Peyer's patch (tissue), 4 donors: Measurements from ENCODE around the gene CD8B2. TPM values are rescaled to one million over a fixed set of nuclear protein-coding genes. Genes with fewer than 3 reads are reported as not detected.
"Not testable (repeated sequence)": the region's sequence is repeated elsewhere in the genome, so short reads cannot be mapped to it uniquely, and the experiment has no call there.

Source experiments
- DNase-seq, 3 donors: peaks; one replicate each; pipeline ENCODE4 v3.0.0-alpha.2; 2017 to 2019
- H3K27ac ChIP-seq, 4 donors: fragments of 200-600 bp; sonication (generic); one replicate each; pipeline ENCODE4 v1.5.1; 2016 to 2019
- H3K27me3 ChIP-seq, 2 donors: fragments of 200-600 bp; sonication (generic); one replicate each; pipeline ENCODE4 v1.5.1; 2019
- H3K36me3 ChIP-seq, 3 donors: fragments of 200-600 bp; sonication (generic); one replicate each; pipeline ENCODE4 v1.5.1; 2016 to 2019
- H3K4me1 ChIP-seq, 4 donors: fragments of 200-600 bp; sonication (generic); one replicate each; pipeline ENCODE4 v1.5.1; 2016 to 2019
- H3K4me3 ChIP-seq, 4 donors: fragments of 200-600 bp; sonication (generic); 1 replicate in 3 of 4; 2 replicates in 1 of 4; pipeline ENCODE4 v1.5.1; 2016 to 2019; ENCODE audit warnings: mild to moderate bottlenecking in 1 of 4
- H3K9me3 ChIP-seq, 4 donors: fragments of 200-600 bp; sonication (generic); one replicate each; pipeline ENCODE4 v1.5.1; 2016 to 2019; ENCODE audit warnings: mild to moderate bottlenecking in 1 of 4
- total RNA-seq, 4 donors: library from RNA; depleted of rRNA; stranded (reverse); fragments of >200 nt; gene quantifications; one replicate each; pipeline ENCODE4 v1.1.0, GENCODE V29; 2016

CD8B2 gene
- total RNA-seq, 4 donors from 2014 or later, result 0.27 to 5.0 (median 0.35) TPM; not detected in 1

- not testable (repeated sequence) for H3K27ac ChIP-seq, H3K9me3 ChIP-seq, H3K27me3 ChIP-seq, DNase-seq, H3K4me1 ChIP-seq, H3K36me3 ChIP-seq, H3K4me3 ChIP-seq
Measured at GRCh38 chr2:106502351-106502750, 15.2 kb downstream of the CD8B2 start.

GRCh38 chr2:106504192-106504591, 17.0 kb downstream of the CD8B2 start:
- H3K27ac ChIP-seq, H3K36me3 ChIP-seq, H3K4me1 ChIP-seq, H3K27me3 ChIP-seq, H3K4me3 ChIP-seq, H3K9me3 ChIP-seq: not testable (repeated sequence)
- DNase-seq, result peak in 2 of 3 donors; percentile 59 to 68

- H3K4me1 ChIP-seq, DNase-seq, H3K27ac ChIP-seq, H3K9me3 ChIP-seq, H3K36me3 ChIP-seq, H3K4me3 ChIP-seq, H3K27me3 ChIP-seq: not testable (repeated sequence)
Measured at GRCh38 chr2:106504787-106505186, 17.6 kb downstream of the CD8B2 start.

GRCh38 chr2:106506002-106506687, 19.0 kb downstream of the CD8B2 start:
- H3K27me3 ChIP-seq, H3K4me3 ChIP-seq, H3K9me3 ChIP-seq, DNase-seq, H3K27ac ChIP-seq, H3K4me1 ChIP-seq, H3K36me3 ChIP-seq: not testable (repeated sequence)

- not testable (repeated sequence) for H3K36me3 ChIP-seq, H3K4me3 ChIP-seq, H3K27me3 ChIP-seq, H3K4me1 ChIP-seq, H3K9me3 ChIP-seq, DNase-seq, H3K27ac ChIP-seq
Measured at GRCh38 chr2:106508660-106509373, 21.7 kb downstream of the CD8B2 start.

- not testable (repeated sequence) for H3K36me3 ChIP-seq, H3K9me3 ChIP-seq, H3K4me3 ChIP-seq, H3K27me3 ChIP-seq, H3K4me1 ChIP-seq, DNase-seq, H3K27ac ChIP-seq
Measured at GRCh38 chr2:106509374-106509770, 22.2 kb downstream of the CD8B2 start.

GRCh38 chr2:106510791-106511190, 23.6 kb downstream of the CD8B2 start:
- H3K27me3 ChIP-seq, H3K9me3 ChIP-seq, H3K4me1 ChIP-seq, DNase-seq, H3K36me3 ChIP-seq, H3K27ac ChIP-seq, H3K4me3 ChIP-seq: not testable (repeated sequence)

- peak overlapping the region in 2 of 4 donors; percentile 30 to 35 for H3K27ac ChIP-seq
- peak in 2 of 3 donors; percentile 18 to 83 for DNase-seq
Measured at GRCh38 chr2:106511476-106511901, 24.3 kb downstream of the CD8B2 start.

GRCh38 chr2:106511934-106512333, 24.8 kb downstream of the CD8B2 start:
- not testable (repeated sequence) for H3K27me3 ChIP-seq, H3K9me3 ChIP-seq, H3K4me1 ChIP-seq, H3K4me3 ChIP-seq, H3K36me3 ChIP-seq, DNase-seq
- H3K27ac ChIP-seq, result peak overlapping the region in 2 of 4 donors; percentile 30 to 35

More at GRCh38 chr2:106511476-106511901, 24.3 kb downstream of the CD8B2 start:
- H3K9me3 ChIP-seq, H3K36me3 ChIP-seq, H3K27me3 ChIP-seq, H3K4me1 ChIP-seq, H3K4me3 ChIP-seq: not testable (repeated sequence)

GRCh38 chr2:106513391-106513790, 26.2 kb downstream of the CD8B2 start:
- DNase-seq, H3K9me3 ChIP-seq, H3K4me1 ChIP-seq: not testable (repeated sequence)

GRCh38 chr2:106514827-106515226, 27.7 kb downstream of the CD8B2 start:
- DNase-seq, result peak in 1 of 3 donors; percentile 61

More at GRCh38 chr2:106513391-106513790, 26.2 kb downstream of the CD8B2 start:
- H3K27me3 ChIP-seq, H3K36me3 ChIP-seq, H3K27ac ChIP-seq, H3K4me3 ChIP-seq: not testable (repeated sequence)

More at GRCh38 chr2:106514827-106515226, 27.7 kb downstream of the CD8B2 start:
- H3K27ac ChIP-seq, H3K9me3 ChIP-seq, H3K36me3 ChIP-seq, H3K4me3 ChIP-seq, H3K4me1 ChIP-seq, H3K27me3 ChIP-seq: not testable (repeated sequence)
